ENCODE results near the gene HSPA12B.

GRCh38 chr20:3739926-3740451, 7.5 kb downstream of the HSPA12B start:
- TF ChIP-seq, protein P1, sequence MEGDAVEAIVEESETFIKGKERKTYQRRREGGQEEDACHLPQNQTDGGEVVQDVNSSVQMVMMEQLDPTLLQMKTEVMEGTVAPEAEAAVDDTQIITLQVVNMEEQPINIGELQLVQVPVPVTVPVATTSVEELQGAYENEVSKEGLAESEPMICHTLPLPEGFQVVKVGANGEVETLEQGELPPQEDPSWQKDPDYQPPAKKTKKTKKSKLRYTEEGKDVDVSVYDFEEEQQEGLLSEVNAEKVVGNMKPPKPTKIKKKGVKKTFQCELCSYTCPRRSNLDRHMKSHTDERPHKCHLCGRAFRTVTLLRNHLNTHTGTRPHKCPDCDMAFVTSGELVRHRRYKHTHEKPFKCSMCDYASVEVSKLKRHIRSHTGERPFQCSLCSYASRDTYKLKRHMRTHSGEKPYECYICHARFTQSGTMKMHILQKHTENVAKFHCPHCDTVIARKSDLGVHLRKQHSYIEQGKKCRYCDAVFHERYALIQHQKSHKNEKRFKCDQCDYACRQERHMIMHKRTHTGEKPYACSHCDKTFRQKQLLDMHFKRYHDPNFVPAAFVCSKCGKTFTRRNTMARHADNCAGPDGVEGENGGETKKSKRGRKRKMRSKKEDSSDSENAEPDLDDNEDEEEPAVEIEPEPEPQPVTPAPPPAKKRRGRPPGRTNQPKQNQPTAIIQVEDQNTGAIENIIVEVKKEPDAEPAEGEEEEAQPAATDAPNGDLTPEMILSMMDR (IDR thresholded peaks at IDR 0.05), result no peak
- no peak for TF ChIP-seq POLR2A (IDR thresholded peaks at IDR 0.05)
